MG63 (cell line): ENCODE measurements around the gene KIRREL3. TPM values are rescaled to one million over a fixed set of nuclear protein-coding genes. Genes with fewer than 3 reads are reported as not detected.

Experiments
- DNase-seq: peaks from one replicate; pipeline ENCODE4 v3.0.0-alpha.2; 2020
- H3K27me3 ChIP-seq: fragments of 250-450 bp; sonication (Bioruptor Pico); 2 replicates; pipeline ENCODE4 v1.5.1; 2020; ENCODE audit warnings: mild to moderate bottlenecking, moderate library complexity
- H3K36me3 ChIP-seq: fragments of 250-450 bp; sonication (Bioruptor Pico); 2 replicates; pipeline ENCODE4 v1.5.1; 2020; ENCODE audit warnings: mild to moderate bottlenecking, moderate library complexity
- H3K4me3 ChIP-seq: fragments of 250-450 bp; sonication (Bioruptor Pico); 2 replicates; pipeline ENCODE4 v1.5.1; 2020; ENCODE audit warnings: mild to moderate bottlenecking, moderate library complexity
- H3K9me3 ChIP-seq: fragments of 250-450 bp; sonication (Bioruptor Pico); 2 replicates; pipeline ENCODE4 v1.5.1; 2020; ENCODE audit warnings: mild to moderate bottlenecking, moderate library complexity
- total RNA-seq: library from RNA; depleted of rRNA; stranded (reverse); fragments of >200 nt; shearing (Covaris generic); gene quantifications from 2 replicates; pipeline ENCODE4 v1.2.3, GENCODE V29; 2014; ENCODE audit warnings: low replicate concordance; rRNA removed

The KIRREL3 gene
- total RNA-seq, result 2.8 and 11.7 TPM in 2 replicates

GRCh38 chr11:127000291-127000968 lies at the start of gene KIRREL3:
Gene KIRREL3, minus strand, starts transcription at chr11:127000770.
- DNase-seq, result peak; percentile 49
- no peaks in the 10 kb centered on the region for H3K36me3 ChIP-seq
- peak within 1 kb of the TSS; percentile 64 for H3K4me3 ChIP-seq
- no peaks in the 10 kb centered on the region for H3K27me3 ChIP-seq
- H3K9me3 ChIP-seq, result no peaks in the 10 kb centered on the region

GRCh38 chr11:127050186-127050585 lies 49.6 kb upstream of the KIRREL3 start:
- Histone ChIP-seq H3K27me3 (no peaks in the 10 kb centered on the region), H3K36me3 (no peaks in the 10 kb centered on the region), H3K9me3 (no peaks in the 10 kb centered on the region), H3K4me3 (no peak overlapping the region)
- no peak for DNase-seq

DNA sequence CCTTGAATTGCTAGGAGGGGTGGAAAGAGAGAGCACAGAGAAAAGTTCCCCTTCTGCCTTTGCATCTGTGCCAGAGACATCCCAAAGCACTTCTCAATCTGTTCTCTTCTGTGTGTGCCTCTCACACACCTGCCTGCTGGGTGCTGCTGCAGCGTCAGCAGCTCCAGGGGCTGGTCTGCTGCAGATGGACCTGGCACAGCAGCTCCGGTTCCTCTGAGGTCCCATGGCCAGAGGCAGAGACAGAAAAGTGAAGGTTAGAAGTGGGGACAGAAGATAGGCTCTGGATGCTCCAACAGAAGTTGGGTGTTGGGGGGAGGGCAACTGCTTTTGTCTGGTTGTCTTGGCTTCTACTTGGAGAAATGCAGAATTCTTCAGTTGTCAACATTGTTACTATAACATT lies 48.9 kb upstream of the KIRREL3 start:
- Histone ChIP-seq H3K4me3 (no peak overlapping the region), H3K9me3 (no peaks in the 10 kb centered on the region), H3K27me3 (no peaks in the 10 kb centered on the region), H3K36me3 (no peaks in the 10 kb centered on the region)
- no peak for DNase-seq

- H3K4me3 ChIP-seq, result no peak overlapping the region
- H3K36me3 ChIP-seq, result no peaks in the 10 kb centered on the region
- no peaks in the 10 kb centered on the region for H3K9me3 ChIP-seq
- DNase-seq, result no peak
- no peaks in the 10 kb centered on the region for H3K27me3 ChIP-seq
Measured at GRCh38 chr11:127044535-127044934, 44.0 kb upstream of the KIRREL3 start.

DNA sequence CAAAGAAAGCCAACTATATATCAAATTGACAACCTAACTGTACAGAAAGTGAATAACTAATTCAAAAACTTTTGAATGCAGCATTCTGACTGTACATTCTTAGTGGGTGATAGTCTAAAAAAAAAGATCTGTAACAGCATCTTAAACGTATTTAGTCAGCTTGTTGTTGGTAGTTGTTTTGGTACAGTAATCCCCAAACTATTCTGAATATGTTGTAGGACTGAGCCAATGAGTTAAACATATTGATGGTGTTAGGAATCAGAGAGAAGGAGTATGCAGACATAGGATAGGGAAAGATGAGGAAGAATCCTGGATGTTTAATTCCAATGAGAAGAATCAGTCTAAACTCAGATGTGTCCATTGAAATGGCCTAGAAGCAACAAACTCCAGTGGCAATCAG lies 41.9 kb upstream of the KIRREL3 start:
- no peak overlapping the region for H3K4me3 ChIP-seq
- no peaks in the 10 kb centered on the region for H3K27me3 ChIP-seq
- H3K36me3 ChIP-seq, result no peaks in the 10 kb centered on the region
- no peak for DNase-seq
- no peaks in the 10 kb centered on the region for H3K9me3 ChIP-seq

DNA sequence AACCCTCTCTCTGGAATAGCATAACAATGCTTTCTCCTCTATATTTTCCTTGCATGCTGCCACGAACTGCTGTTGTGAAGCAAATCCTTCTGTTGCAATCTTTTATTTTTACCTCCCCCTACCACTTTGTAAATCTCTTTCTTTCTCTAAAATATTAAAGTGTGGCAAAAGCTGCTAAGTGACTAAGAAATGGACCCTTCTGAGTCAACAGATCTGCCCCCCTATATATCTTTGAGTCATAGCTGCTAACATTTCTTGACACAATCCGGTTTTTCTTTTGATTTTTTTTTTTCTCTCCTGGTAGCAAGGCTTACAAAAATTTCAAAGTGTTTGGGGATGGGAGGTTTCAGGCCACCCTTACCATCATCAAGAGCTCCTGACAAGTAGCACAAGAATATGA lies 39.0 kb upstream of the KIRREL3 start:
- Histone ChIP-seq H3K9me3 (no peaks in the 10 kb centered on the region), H3K36me3 (no peaks in the 10 kb centered on the region), H3K4me3 (no peak overlapping the region), H3K27me3 (no peaks in the 10 kb centered on the region)
- no peak for DNase-seq

DNA sequence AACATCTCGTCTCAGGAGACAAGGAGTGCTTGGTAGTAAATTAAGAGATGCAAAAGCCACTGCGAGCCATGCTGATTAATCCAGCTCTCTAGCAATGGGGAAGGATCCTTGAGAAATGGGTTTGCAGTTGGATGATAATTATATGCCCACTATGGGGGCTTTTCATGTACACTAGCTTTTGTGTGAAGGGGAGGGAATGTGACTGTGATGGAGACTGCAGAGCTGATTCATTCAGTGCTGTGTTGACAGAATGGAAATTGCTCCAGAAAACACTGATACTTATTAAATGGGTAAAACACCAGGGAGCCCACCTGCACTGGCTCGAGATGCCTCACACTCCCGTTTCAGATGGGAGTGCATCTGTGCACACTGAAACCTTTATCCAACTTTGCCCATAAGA lies 37.0 kb upstream of the KIRREL3 start:
- no peak for DNase-seq
- H3K36me3 ChIP-seq, result no peaks in the 10 kb centered on the region

DNA sequence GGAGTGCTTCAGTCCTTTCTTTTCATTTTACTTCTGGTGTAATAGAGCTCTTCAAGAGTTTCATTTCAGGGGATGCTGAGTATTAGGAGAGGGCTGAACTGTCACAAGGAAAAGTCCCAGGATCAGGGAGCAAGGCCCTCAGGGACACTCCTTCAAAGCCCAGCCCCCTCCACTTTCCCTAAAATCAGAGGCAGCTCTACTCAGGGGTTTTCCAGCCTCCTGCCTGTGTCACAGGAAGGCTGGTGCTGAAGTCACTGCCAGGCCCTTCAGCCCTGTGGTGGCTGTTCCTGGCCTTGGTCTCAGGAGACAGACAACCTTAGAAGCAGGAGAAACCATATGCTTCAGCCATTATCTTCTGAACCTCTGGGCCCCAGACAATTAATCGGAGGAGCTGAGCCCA lies 36.4 kb upstream of the KIRREL3 start:
- DNase-seq, result no peak
- H3K27me3 ChIP-seq, result no peaks in the 10 kb centered on the region

More for the DNA sequence above, 37.0 kb upstream of the KIRREL3 start:
- Histone ChIP-seq H3K27me3 (no peaks in the 10 kb centered on the region), H3K4me3 (no peak overlapping the region), H3K9me3 (no peaks in the 10 kb centered on the region)

GRCh38 chr11:127035824-127036223 lies 35.3 kb upstream of the KIRREL3 start:
- Histone ChIP-seq H3K9me3 (no peaks in the 10 kb centered on the region), H3K4me3 (no peak overlapping the region), H3K36me3 (no peaks in the 10 kb centered on the region), H3K27me3 (no peaks in the 10 kb centered on the region)
- no peak for DNase-seq

More for the DNA sequence above, 36.4 kb upstream of the KIRREL3 start:
- H3K4me3 ChIP-seq, result no peak overlapping the region
- no peaks in the 10 kb centered on the region for H3K36me3 ChIP-seq
- H3K9me3 ChIP-seq, result no peaks in the 10 kb centered on the region

DNA sequence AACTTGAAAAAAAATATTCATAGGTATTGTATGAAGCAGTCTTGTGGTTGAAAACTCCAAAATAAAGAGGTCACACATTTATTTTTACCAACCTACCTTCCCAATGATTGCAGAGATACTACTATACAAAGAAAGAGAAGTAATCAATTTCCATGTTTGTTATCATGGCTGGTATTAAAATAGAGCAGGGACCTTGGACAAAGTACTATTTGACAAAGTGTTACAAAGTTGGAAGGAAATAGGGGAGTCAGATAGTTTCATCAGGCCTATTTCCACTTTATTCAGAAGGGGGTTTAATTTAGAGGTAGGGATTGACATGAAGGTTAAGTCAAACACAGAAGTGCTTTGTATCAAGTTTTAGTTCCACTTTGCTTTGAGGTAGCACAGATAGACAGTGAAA lies 34.4 kb upstream of the KIRREL3 start:
- Histone ChIP-seq H3K4me3 (no peak overlapping the region), H3K27me3 (no peaks in the 10 kb centered on the region), H3K36me3 (no peaks in the 10 kb centered on the region), H3K9me3 (no peaks in the 10 kb centered on the region)
- no peak for DNase-seq

DNA sequence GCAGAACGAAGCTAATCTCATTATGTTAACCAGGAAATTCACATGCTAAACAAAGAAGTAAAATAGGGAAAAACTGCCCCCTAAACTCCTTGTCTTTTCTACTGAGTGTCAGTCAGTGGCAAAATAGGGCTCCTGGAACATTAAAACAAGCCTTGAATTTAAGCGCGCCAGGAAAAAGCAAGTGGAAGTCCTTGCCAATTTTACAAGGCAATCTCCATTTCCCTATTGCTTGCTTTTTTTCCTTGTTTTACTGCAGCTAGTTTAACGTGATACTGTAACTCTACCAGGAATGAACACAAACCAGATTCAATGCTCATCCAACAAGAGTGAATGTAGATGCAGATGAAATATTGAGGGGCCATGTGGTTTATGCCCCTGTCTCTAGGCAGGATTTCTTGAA lies 28.1 kb upstream of the KIRREL3 start:
- Histone ChIP-seq H3K36me3 (no peaks in the 10 kb centered on the region), H3K27me3 (no peaks in the 10 kb centered on the region; the same call in 1 of the 2 replicates), H3K4me3 (no peak overlapping the region), H3K9me3 (no peaks in the 10 kb centered on the region)
- DNase-seq, result no peak

DNA sequence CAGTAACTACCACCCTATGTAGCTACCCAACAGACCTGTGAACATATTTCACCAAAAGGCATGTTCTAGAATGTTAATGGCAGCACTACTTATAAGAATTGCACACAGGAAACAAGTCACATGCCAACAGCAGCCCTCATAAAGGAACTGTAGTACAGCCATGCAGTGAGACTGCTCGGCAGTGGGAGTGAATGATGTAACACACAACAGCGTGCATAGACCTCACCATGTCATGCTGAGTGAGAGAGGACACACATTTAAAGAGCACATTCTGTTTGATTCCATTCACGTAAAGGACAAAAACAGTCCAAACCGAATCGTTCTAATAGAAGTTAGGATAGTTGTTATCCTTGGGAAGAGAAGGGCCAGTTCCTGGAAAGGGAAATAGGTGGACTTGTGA lies 27.2 kb upstream of the KIRREL3 start:
- H3K27me3 ChIP-seq, result no peaks in the 10 kb centered on the region; the same call in 1 of the 2 replicates
- H3K9me3 ChIP-seq, result no peaks in the 10 kb centered on the region
- H3K4me3 ChIP-seq, result no peak overlapping the region
- H3K36me3 ChIP-seq, result no peaks in the 10 kb centered on the region
- DNase-seq, result no peak

DNA sequence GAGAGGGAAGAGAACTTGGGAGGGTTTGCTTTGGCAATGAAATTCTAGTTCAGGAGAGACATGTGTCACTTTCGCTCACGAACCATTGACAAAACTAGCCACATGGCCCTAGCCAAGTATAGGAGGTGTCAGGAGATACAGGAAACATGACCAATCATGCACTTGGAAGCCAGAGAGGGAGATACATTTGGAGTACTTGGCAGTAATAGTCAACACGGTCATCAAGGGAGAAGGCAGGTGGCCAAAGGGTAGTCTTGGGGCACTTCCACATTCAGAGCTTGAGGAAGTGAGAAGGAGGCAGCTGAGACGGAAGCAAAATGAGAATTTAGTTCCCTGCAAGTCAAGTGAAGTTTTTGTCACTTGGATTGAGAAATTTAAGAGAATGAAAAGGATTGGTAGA lies 26.4 kb upstream of the KIRREL3 start:
- peak; percentile 55 for DNase-seq
- Histone ChIP-seq H3K36me3 (no peaks in the 10 kb centered on the region), H3K4me3 (no peak overlapping the region), H3K27me3 (no peaks in the 10 kb centered on the region; the same call in 1 of the 2 replicates), H3K9me3 (no peaks in the 10 kb centered on the region)

- H3K27me3 ChIP-seq, result no peaks in the 10 kb centered on the region
- no peak overlapping the region for H3K4me3 ChIP-seq
- no peaks in the 10 kb centered on the region for H3K36me3 ChIP-seq
- no peaks in the 10 kb centered on the region for H3K9me3 ChIP-seq
- no peak for DNase-seq
Measured at GRCh38 chr11:127023991-127024390, 23.4 kb upstream of the KIRREL3 start.

DNA sequence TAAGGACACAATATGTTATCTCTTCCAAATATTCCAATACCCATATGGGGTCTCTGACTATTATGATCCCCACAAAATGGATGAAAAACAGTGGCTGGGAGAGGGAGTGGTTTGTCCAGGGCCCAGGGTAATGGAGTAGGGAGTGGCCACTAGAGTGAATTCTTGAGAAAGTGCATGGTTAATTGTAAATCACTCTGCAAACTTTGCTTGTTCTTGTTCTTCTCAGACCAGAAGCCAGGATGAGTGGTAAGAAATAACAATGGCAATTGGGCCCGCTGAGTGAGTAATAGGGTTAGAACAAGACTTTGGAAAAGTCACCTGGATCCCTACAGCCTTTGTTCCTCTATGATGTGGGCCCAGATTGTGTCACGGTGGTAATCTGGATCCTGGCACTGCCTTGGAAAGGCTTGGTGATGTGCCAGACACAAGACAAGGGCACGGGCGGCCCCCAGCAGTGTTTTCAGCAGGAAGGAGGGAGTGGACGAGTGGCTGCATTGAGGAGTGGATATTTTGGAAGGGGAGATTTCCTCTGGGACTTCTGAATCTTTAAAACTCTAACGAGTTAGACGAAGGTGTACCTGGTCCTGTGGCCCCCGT lies 18.2 kb upstream of the KIRREL3 start:
- DNase-seq, result no peak
- H3K36me3 ChIP-seq, result no peaks in the 10 kb centered on the region

DNA sequence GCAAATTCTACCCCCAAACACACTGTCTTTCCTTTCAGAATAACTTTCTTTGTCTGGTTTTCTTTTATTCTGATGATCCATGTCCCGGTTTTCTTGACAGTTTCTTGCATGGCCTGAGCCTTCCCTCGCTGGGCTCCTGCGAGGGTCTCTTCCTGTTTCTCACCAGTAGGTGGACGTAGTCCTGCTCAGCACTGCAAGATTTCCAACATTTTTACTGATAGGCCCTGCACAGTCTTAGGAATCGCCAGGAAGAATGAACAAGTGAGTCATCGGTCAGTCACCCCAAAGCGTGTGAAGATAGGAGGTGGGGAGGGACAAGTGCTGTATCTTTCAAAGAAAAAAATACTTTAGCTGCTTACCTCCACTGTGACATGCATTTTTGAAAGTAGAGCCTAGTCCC lies 16.9 kb upstream of the KIRREL3 start:
- Histone ChIP-seq H3K9me3 (no peaks in the 10 kb centered on the region), H3K27me3 (peaks cover 2% of the 10 kb centered on the region), H3K36me3 (no peaks in the 10 kb centered on the region), H3K4me3 (no peak overlapping the region)
- DNase-seq, result peak; percentile 65

More for the DNA sequence above, 18.2 kb upstream of the KIRREL3 start:
- Histone ChIP-seq H3K4me3 (no peak overlapping the region), H3K27me3 (no peaks in the 10 kb centered on the region), H3K9me3 (no peaks in the 10 kb centered on the region)

- H3K9me3 ChIP-seq, result no peaks in the 10 kb centered on the region
- H3K36me3 ChIP-seq, result no peaks in the 10 kb centered on the region
- peaks cover 8% of the 10 kb centered on the region for H3K27me3 ChIP-seq
- DNase-seq, result no peak
- H3K4me3 ChIP-seq, result no peak overlapping the region
Measured at GRCh38 chr11:127013550-127013949, 13.0 kb upstream of the KIRREL3 start.

DNA sequence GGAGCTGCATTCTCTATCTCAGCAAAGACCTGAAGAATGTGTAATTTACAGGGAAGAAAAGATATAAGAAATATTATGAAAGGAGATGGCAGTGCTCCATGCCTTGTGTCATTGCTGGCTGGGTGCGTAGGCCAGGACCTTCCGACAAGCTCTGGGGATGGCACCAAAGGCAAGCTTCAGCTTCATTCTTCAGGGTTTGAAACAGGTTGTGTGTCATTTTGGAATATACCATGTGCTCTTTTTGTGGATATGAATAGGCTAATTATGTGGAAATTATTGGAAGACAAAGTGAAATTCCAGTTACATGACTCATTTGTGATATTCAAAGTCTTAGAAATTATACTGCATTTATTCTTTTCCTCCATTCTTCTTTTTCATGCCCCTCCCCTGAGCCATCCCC lies 5.7 kb upstream of the KIRREL3 start:
- no peaks in the 10 kb centered on the region; the same call in 1 of the 2 replicates for H3K27me3 ChIP-seq

More for the DNA sequence above, 5.7 kb upstream of the KIRREL3 start:
- Histone ChIP-seq H3K4me3 (no peak overlapping the region), H3K9me3 (no peaks in the 10 kb centered on the region), H3K36me3 (no peaks in the 10 kb centered on the region)
- DNase-seq, result peak; percentile 33
